HepG2 (cell line): ENCODE measurements around the gene RPS19BP1. TPM values are rescaled to one million over a fixed set of nuclear protein-coding genes. Genes with fewer than 3 reads are reported as not detected.

Experiments used
- ATAC-seq: fragments of 200-7000 bp; cut with Tn5 transposase; 3 replicates; pipeline ENCODE4 v1.9.1; 2020; ENCODE audit warnings: mild to moderate bottlenecking, moderate library complexity
- BruUV-seq: library from RNA; stranded (reverse); fragments of 400-500 nt; replicated peaks from 2 replicates; lab custom pipeline; 2021; lab: Mats Ljungman, UMichigan
- CTCF ChIA-PET: fragments of 300-600 bp; formaldehyde crosslinking; extraction: SDS; loops from one replicate; lab custom pipeline; 2021; ENCODE audit warnings: low total read pairs, inconsistent platforms, low intra/inter-chr PET ratio; lab: Yijun Ruan, JAX
- POLR2A ChIA-PET: fragments of 350-600 bp; sonication (Branson Sonifier 250); formaldehyde crosslinking; loops from one replicate; lab custom pipeline; 2020; ENCODE audit warnings: antibody characterized with exemption, inconsistent platforms; lab: Yijun Ruan, JAX
- DNase-seq: peaks from one replicate; pipeline ENCODE4 v3.0.0-alpha.2; 2015; ENCODE audit warnings: low spot score
- FAIRE-seq: peaks from 3 replicates; lab custom pipeline; 2011; peaks lifted over from hg19 to GRCh38; lab: Jason Lieb, UNC
- H2AFZ ChIP-seq: one replicate; pipeline ENCODE4 v1.6.1; 2011; ENCODE audit warnings: low read length, inconsistent platforms
- H3K27ac ChIP-seq: fragments of 300-600 bp; 3 replicates; pipeline ENCODE4 v1.8.0; 2011; ENCODE audit warnings: mixed run types, mild to moderate bottlenecking, mixed read lengths, low read length, inconsistent platforms; ENCODE audit not compliant: insufficient read depth; ENCODE audit errors: extremely low read length
- H3K27me3 ChIP-seq, 2 experiments: fragments of 200-600 bp in 1 of 2; 2 replicates in 1 of 2; 3 replicates in 1 of 2; pipeline versions ENCODE4 v1.6.0 to v1.8.0; 2011; ENCODE audit warnings: low read length in 2 of 2, mild to moderate bottlenecking in 2 of 2, moderate library complexity in 2 of 2, inconsistent platforms in 1 of 2; ENCODE audit not compliant: insufficient read depth in 2 of 2, control insufficient read depth in 1 of 2
- H3K36me3 ChIP-seq, 2 experiments: fragments of 200-600 bp in 1 of 2; replicated peaks in 1 of 2; 2 replicates in 1 of 2; 3 replicates in 1 of 2; pipeline versions ENCODE4 v1.5.1 to v1.8.0; 2011; ENCODE audit warnings: low read length in 2 of 2, inconsistent platforms in 1 of 2; ENCODE audit not compliant: insufficient read depth in 2 of 2, control insufficient read depth in 1 of 2
- H3K4me1 ChIP-seq: 2 replicates; pipeline ENCODE4 v1.5.1; 2012; ENCODE audit warnings: low read length, inconsistent platforms; ENCODE audit not compliant: insufficient read depth
- H3K4me2 ChIP-seq: 2 replicates; pipeline ENCODE4 v1.6.0; 2011; ENCODE audit warnings: low read depth, low read length, inconsistent platforms
- H3K4me3 ChIP-seq, 3 experiments: fragments of 200-600 bp in 1 of 3; sonication (generic), shearing (Covaris generic) in 1 of 3; replicated peaks in 1 of 3; 2 replicates each; pipeline ENCODE4 v1.5.1; 2011 to 2016; ENCODE audit warnings: low read length in 3 of 3, inconsistent platforms in 2 of 3, low read depth in 2 of 3, mild to moderate bottlenecking in 2 of 3, control low read depth in 1 of 3, mixed read lengths in 1 of 3; ENCODE audit not compliant: insufficient read depth in 1 of 3
- H3K79me2 ChIP-seq: one replicate; pipeline ENCODE4 v1.6.1; 2011; ENCODE audit warnings: low read length, inconsistent platforms; ENCODE audit not compliant: insufficient read depth
- H3K9ac ChIP-seq: 2 replicates; pipeline ENCODE4 v1.6.0; 2011; ENCODE audit warnings: mild to moderate bottlenecking, low read depth, low read length, inconsistent platforms; ENCODE audit not compliant: insufficient read depth
- H3K9me3 ChIP-seq: 2 replicates; pipeline ENCODE4 v1.5.1; 2012; ENCODE audit warnings: mild to moderate bottlenecking, low read length
- H4K20me1 ChIP-seq: 2 replicates; pipeline ENCODE4 v1.6.0; 2011; ENCODE audit warnings: inconsistent platforms, mild to moderate bottlenecking, low read length, moderate library complexity; ENCODE audit not compliant: insufficient read depth
- E2F2 ChIP-seq: sonication (generic); formaldehyde crosslinking; IDR thresholded peaks from 2 replicates; pipeline ENCODE4 v1.4.0; 2020; ENCODE audit warnings: missing genetic modification reagents, borderline replicate concordance
- KLF9 ChIP-seq: IDR thresholded peaks from 2 replicates; pipeline ENCODE4 v1.6.1; 2016; ENCODE audit warnings: low read depth
- MTA1 ChIP-seq: sonication (generic); formaldehyde crosslinking; IDR thresholded peaks from 2 replicates; pipeline ENCODE4 v1.4.0; 2020; ENCODE audit warnings: missing genetic modification reagents, mild to moderate bottlenecking, borderline replicate concordance
- PITX1 ChIP-seq: sonication (generic); formaldehyde crosslinking; IDR thresholded peaks from 2 replicates; pipeline ENCODE4 v1.5.1; 2020; ENCODE audit warnings: mild to moderate bottlenecking, missing genetic modification reagents
- POLR2A ChIP-seq, 2 experiments: IDR thresholded peaks; 2 replicates each; pipeline ENCODE4 v1.6.1; 2011; ENCODE audit warnings: low read depth in 2 of 2, low read length in 2 of 2, mild to moderate bottlenecking in 1 of 2, moderate library complexity in 1 of 2; ENCODE audit not compliant: insufficient read depth in 1 of 2
- POLR2AphosphoS5 ChIP-seq: IDR thresholded peaks from 2 replicates; pipeline ENCODE4 v1.6.1; 2012; ENCODE audit warnings: low read depth, low read length
- RBFOX2 ChIP-seq: fragments of 200-400 bp; formaldehyde crosslinking; IDR thresholded peaks from 2 replicates; pipeline ENCODE4 v1.6.1; 2017; ENCODE audit warnings: low read depth, mild to moderate bottlenecking, low read length
- REL ChIP-seq: sonication (generic); formaldehyde crosslinking; conservative IDR thresholded peaks from 2 replicates; pipeline ENCODE4 v1.8.0; 2022; ENCODE audit warnings: mild to moderate bottlenecking, missing genetic modification reagents, moderate library complexity
- SCMH1 ChIP-seq: sonication (generic); formaldehyde crosslinking; IDR thresholded peaks from 2 replicates; pipeline ENCODE4 v1.9.0; 2021; ENCODE audit warnings: missing genetic modification reagents, mild to moderate bottlenecking, borderline replicate concordance
- SSRP1 ChIP-seq: IDR thresholded peaks from 2 replicates; pipeline ENCODE4 v1.6.1; 2016; ENCODE audit warnings: control low read depth
- ZBTB7A ChIP-seq: sonication (generic); formaldehyde crosslinking; IDR thresholded peaks from 2 replicates; pipeline ENCODE4 v1.8.0; 2022; ENCODE audit warnings: mild to moderate bottlenecking, missing genetic modification reagents
- ZFP82 ChIP-seq: sonication (generic); formaldehyde crosslinking; IDR thresholded peaks from 2 replicates; pipeline ENCODE4 v1.5.1; 2020; ENCODE audit warnings: mild to moderate bottlenecking, missing genetic modification reagents, borderline replicate concordance
- ZNF121 ChIP-seq: sonication (generic); formaldehyde crosslinking; IDR thresholded peaks from 2 replicates; pipeline ENCODE4 v1.5.0; 2020; ENCODE audit warnings: mild to moderate bottlenecking, missing genetic modification reagents
- WGBS: methylation state at CpG from one replicate; pipeline ENCODE4 v1.1.6; 2017; ENCODE audit warnings: low lambda C conversion rate; 5-methylcytosine and 5-hydroxymethylcytosine counted together
- in situ Hi-C: cut with HindIII; loops from 2 replicates; pipeline ENCODE4 v1.10.0; 2017; ENCODE audit warnings: low pct_unique_long_range_greater_than_20kb; ENCODE audit not compliant: extremely low pct_ligation_motif_present
- intact Hi-C: fragments of 100-400 bp; cut with micrococcal nuclease; formaldehyde crosslinking; loops from one replicate; pipeline ENCODE4 v1.10.0; 2022; ENCODE audit not compliant: unreplicated experiment
- polyA plus RNA-seq, 8 experiments: library from polyadenylated mRNA; depleted of rRNA in 3 of 8; stranded (reverse) in 7 of 8; unstranded in 1 of 8; fragments of >200 nt; fragmentation: Illumina TruSeq in 4 of 8; extraction: Trizol in 4 of 8; gene quantifications; 2 replicates each; pipeline versions ENCODE4 v1.2.1 to v1.2.3, GENCODE V29; 2011 to 2016; ENCODE audit warnings: low read depth in 4 of 8, missing spikeins in 1 of 8, mixed read lengths in 1 of 8; ENCODE audit not compliant: insufficient read depth in 1 of 8
- total RNA-seq, 5 experiments: library from RNA; depleted of rRNA; stranded (reverse); fragments of >200 nt; fragmentation: Illumina TruSeq; extraction: Trizol; gene quantifications; 2 replicates each; pipeline ENCODE4 v1.2.3, GENCODE V29; 2016; ENCODE audit warnings: low read depth in 1 of 5

RPS19BP1 gene
- total and polyA plus RNA-seq, 2 of the 13 experiments (the other 11 are each of a cell fraction or from before 2014, with no cell fraction given), result 44.3 to 81.3 TPM

DNA sequence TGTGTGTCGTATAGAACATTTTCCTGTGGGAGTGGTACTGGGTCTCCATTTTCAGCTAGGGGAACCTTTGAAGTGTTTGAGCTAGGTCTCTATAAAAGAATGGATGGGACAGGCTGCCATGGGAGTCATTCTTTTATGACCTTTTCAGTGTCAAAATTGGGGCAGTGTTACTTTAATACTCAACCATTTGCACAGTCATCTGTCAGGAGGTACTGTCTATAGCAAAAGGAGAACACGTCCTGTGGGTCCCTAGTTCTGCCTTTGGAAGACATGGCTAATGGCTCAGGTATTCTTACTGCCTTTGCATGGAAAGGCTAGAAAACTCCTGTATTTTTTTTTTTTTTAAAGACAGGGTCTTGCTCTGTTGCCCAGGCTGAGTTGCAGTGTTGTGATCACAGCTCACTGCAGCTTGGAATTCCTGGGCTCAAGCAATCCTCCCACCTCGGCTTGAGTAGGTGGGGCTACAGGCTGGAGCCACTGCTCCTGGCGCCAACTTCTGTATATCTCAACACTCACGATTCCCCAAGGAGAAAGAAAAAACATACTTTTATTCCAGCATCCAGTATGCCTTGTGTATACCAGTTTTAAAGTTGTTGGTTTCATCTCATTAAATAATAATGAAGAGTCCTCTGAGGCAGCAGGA lies 14.3 kb downstream of the RPS19BP1 start:
- H2AFZ ChIP-seq, result no peak overlapping the region
- TF ChIP-seq SCMH1 (CRISPR knock-in tag) (no peak), ZNF121 (peak; percentile 80)
- TF ChIP-seq, all 625 proteins: peak for 1
- intact Hi-C loops (no loop called here), in situ Hi-C loops (no loop called here)
- peak overlapping the region; percentile 98 for H3K4me2 ChIP-seq
- ChIA-PET CTCF (no interaction called here), POLR2A (interaction anchor here (0.7 to 4.2 kb wide), 5 partner anchors 10 to 22 kb away, joined by 3 to 41 read pairs (median 6); partner anchors contain the start of gene MIEF1)
- no TSS peak for BruUV-seq
- DNase-seq (no peak), ATAC-seq (no peak), FAIRE-seq (peak; percentile 21)
- peaks cover 43% of the 10 kb centered on the region for H3K79me2 ChIP-seq
- 83% methylated on average over 5 of the region's 5 CpGs for WGBS
- H3K36me3 ChIP-seq, result peaks cover 32 to 57% of the 10 kb centered on the region in 2 experiments
- H4K20me1 ChIP-seq, result peaks cover 43% of the 10 kb centered on the region
- H3K9me3 ChIP-seq, result no peaks in the 10 kb centered on the region
- H3K9ac ChIP-seq, result peak overlapping the region; percentile 100
- no peaks in the 10 kb centered on the region; a peak in 1 of 5 replicates for H3K27me3 ChIP-seq
- peaks cover 38% of the 10 kb centered on the region for H3K4me1 ChIP-seq
- H3K27ac ChIP-seq, result no peak overlapping the region
- H3K4me3 ChIP-seq, result peak overlapping the region; percentile 79 to 100 (median 89); a peak in 4 of 6 replicates

GRCh38 chr22:39517470-39517869 lies 15.1 kb downstream of the RPS19BP1 start:
- H3K9me3 ChIP-seq, result no peaks in the 10 kb centered on the region
- no peak overlapping the region for H3K4me3 ChIP-seq
- 0 out of 2 replicates have a peak, but pooled peaks have one; percentile 48 for TF ChIP-seq SSRP1 (CRISPR knock-in tag)
- TF ChIP-seq POLR2AphosphoS5, result peak; percentile 11; the same call in 1 of the 2 replicates
- no peak for TF ChIP-seq ZBTB7A (CRISPR knock-in tag)
- no peak for TF ChIP-seq ZFP82 (CRISPR knock-in tag)
- TF ChIP-seq REL, result no peak
- TF ChIP-seq MTA1 (CRISPR knock-in tag), result no peak
- TF ChIP-seq KLF9 (CRISPR knock-in tag), result no peak
- no peak for TF ChIP-seq PITX1
- TF ChIP-seq E2F2 (CRISPR knock-in tag), result no peak
- TF ChIP-seq RBFOX2, result 0 out of 2 replicates have a peak, but pooled peaks have one; percentile 17
- TF ChIP-seq POLR2A (IDR thresholded peaks at IDR 0.05; ENCODE audit: insufficient read depth in 1 of 2, low read depth in 2 of 2, low read length in 2 of 2), result peak in 1 of 2 experiments; percentile 28; a peak in 1 of 4 replicates
- FAIRE-seq (no peak), ATAC-seq (no peak), DNase-seq (no peak)
- peaks cover 35% of the 10 kb centered on the region for H4K20me1 ChIP-seq
- H3K27me3 ChIP-seq, result no peaks in the 10 kb centered on the region; a peak in 1 of 5 replicates
- POLR2A ChIA-PET, result interaction anchor here (0.7 to 4.2 kb wide), 5 partner anchors 10 to 19 kb away, joined by 3 to 32 read pairs (median 3); partner anchors contain the start of gene MIEF1
- in situ Hi-C loops (no loop called here), intact Hi-C loops (no loop called here)
- H3K9ac ChIP-seq, result no peak overlapping the region
- 79% methylated on average over 3 of the region's 3 CpGs for WGBS
- CTCF ChIA-PET, result no interaction called here
- H3K36me3 ChIP-seq, result peaks cover 26 to 51% of the 10 kb centered on the region in 2 experiments
- H2AFZ ChIP-seq, result no peak overlapping the region
- peaks cover 31% of the 10 kb centered on the region for H3K4me1 ChIP-seq
- peaks cover 35% of the 10 kb centered on the region for H3K79me2 ChIP-seq
- H3K27ac ChIP-seq, result no peak overlapping the region
- no peak overlapping the region for H3K4me2 ChIP-seq
- BruUV-seq, result no TSS peak
